Activated naive CD4-positive, alpha-beta T cell treated with anti-CD3 and anti-CD28 coated beads for 36 hours (primary cell): ENCODE data around the gene COX5B. TPM values are rescaled to one million over a fixed set of nuclear protein-coding genes. Genes with fewer than 3 reads are reported as not detected.
"Not testable (repeated sequence)": the region's sequence is repeated elsewhere in the genome, so short reads cannot be mapped to it uniquely, and the experiment has no call there.

Source experiments
- CTCF ChIA-PET: fragments of 350-600 bp; sonication (Branson Sonifier 250); formaldehyde crosslinking; loops from one replicate; lab custom pipeline; 2021; ENCODE audit warnings: antibody characterized with exemption; lab: Charles Lee
- DNase-seq: peaks from one replicate; pipeline ENCODE4 v3.0.0-alpha.2; 2020
- H3K27ac Mint-ChIP-seq: one replicate; pipeline ENCODE4 v1.8.0; 2021; ENCODE audit warnings: mild to moderate bottlenecking, mixed read lengths
- H3K27me3 Mint-ChIP-seq: one replicate; pipeline ENCODE4 v1.8.0; 2021; ENCODE audit warnings: low read depth, mixed read lengths
- H3K36me3 Mint-ChIP-seq: one replicate; pipeline ENCODE4 v1.8.0; 2021; ENCODE audit warnings: low read depth, mixed read lengths
- H3K4me1 Mint-ChIP-seq: one replicate; pipeline ENCODE4 v1.8.0; 2021; ENCODE audit warnings: low read depth, mixed read lengths
- H3K4me3 Mint-ChIP-seq: one replicate; pipeline ENCODE4 v1.8.0; 2021; ENCODE audit warnings: mild to moderate bottlenecking, moderate library complexity, mixed read lengths
- H3K9me3 Mint-ChIP-seq: one replicate; pipeline ENCODE4 v1.8.0; 2021; ENCODE audit warnings: mixed read lengths
- intact Hi-C: fragments of 100-400 bp; cut with micrococcal nuclease; formaldehyde crosslinking; loops from one replicate; pipeline ENCODE4 v1.15.1; 2023
- total RNA-seq, 2 experiments: library from RNA; stranded (reverse); gene quantifications; one replicate each; pipeline ENCODE4 v1.2.3, GENCODE V29; 2021

COX5B gene
- total RNA-seq, 2 experiments from 2014 or later, result 245 to 267 TPM

DNA sequence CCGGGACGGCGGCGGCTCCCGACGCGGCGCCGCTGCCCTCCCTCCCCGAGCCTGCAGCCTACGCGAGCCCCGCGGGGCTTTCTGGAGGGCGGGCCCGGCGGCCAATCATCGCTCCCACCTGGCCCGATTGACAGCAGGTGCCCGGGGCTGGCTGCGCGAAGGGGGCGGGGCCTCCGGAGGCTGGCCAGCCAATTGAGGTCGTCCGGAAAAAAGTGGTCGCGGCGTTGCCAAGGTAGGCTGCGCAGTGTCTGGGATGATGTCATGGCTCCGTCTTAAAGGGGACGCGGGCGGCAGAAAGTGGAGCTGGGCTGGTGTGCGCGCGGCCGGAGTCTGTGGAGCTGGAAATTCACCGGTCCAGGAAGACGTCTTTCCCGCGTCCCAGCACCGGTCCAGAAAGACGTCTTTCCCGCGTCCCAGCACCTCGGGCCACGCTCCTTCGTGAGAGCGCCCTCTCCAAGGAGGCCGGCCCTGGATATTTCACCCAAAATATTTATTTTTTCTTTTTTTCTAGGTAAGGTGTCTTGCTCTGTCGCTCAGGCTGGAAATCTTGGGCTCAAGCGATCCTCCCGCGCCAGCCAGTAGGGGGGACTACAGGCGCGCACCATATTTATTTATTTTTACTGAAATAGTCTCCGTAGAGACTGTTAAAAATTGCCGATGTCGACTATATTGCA is 18.2 kb downstream of the COX5B start, which contains the start of gene ACTR1B:
Gene ACTR1B (minus strand): TSS at position 83 of the 674 bp plus-strand sequence. CDS start 154 bp downstream, outside the sequence.
- peak; percentile 98 for DNase-seq
- Mint-ChIP-seq H3K9me3 (no peaks in the 10 kb centered on the region), H3K27me3 (no peaks in the 10 kb centered on the region), H3K36me3 (peaks cover 12% of the 10 kb centered on the region), H3K4me3 (peak within 1 kb of the TSS; percentile 93), H3K4me1 (peaks cover 31% of the 10 kb centered on the region), H3K27ac (peak within 1 kb of the TSS; percentile 98)
- intact Hi-C loops, result loop anchor here (1.0 to 5.0 kb wide), 9 partner anchors 9 to 1672 kb away; partner anchors contain the start of genes TXNDC9 and ZAP70
- CTCF ChIA-PET, result interaction anchor here (0.8 to 4.5 kb wide), 11 partner anchors 11 to 103 kb away, joined by 3 to 56 read pairs (median 4); partner anchors contain the start of genes COX5B and ZAP70

DNA sequence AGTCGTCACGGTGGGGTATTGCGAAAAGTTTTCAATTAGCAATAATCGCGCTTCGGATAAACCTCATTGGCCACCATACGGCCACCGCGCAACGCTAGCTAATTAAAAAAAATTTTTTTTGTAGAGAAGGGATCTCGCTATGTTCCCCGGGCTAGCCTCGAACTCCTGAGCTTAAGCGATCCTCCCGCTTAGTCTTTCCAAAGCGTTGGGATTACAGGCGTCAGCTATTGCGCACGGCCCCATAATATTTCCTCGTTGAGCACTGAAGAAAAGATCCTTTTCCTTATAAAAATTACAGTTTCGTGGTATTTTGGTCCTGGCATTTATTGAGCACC is 18.7 kb downstream of the COX5B start:
- H3K27me3 Mint-ChIP-seq, result no peaks in the 10 kb centered on the region
- CTCF ChIA-PET, result interaction anchor here (0.8 to 4.5 kb wide), 11 partner anchors 11 to 103 kb away, joined by 3 to 56 read pairs (median 4); partner anchors contain the start of genes COX5B and ZAP70
- peak overlapping the region; percentile 93 for H3K4me3 Mint-ChIP-seq
- no peaks in the 10 kb centered on the region for H3K9me3 Mint-ChIP-seq
- peak; percentile 30 for DNase-seq
- peaks cover 12% of the 10 kb centered on the region for H3K36me3 Mint-ChIP-seq
- peak overlapping the region; percentile 97 for H3K27ac Mint-ChIP-seq
- intact Hi-C loops, result loop anchor here (1.0 to 5.0 kb wide), 9 partner anchors 9 to 1672 kb away; partner anchors contain the start of genes TXNDC9 and ZAP70
- peaks cover 31% of the 10 kb centered on the region for H3K4me1 Mint-ChIP-seq

- H3K36me3 Mint-ChIP-seq, result peaks cover 2% of the 10 kb centered on the region
- H3K4me1 Mint-ChIP-seq, result peaks cover 23% of the 10 kb centered on the region
- no peak within 1 kb of the TSS for H3K4me3 Mint-ChIP-seq
- intact Hi-C loops, result no loop called here
- CTCF ChIA-PET, result no interaction called here
- no peaks in the 10 kb centered on the region for H3K27me3 Mint-ChIP-seq
- H3K27ac Mint-ChIP-seq, result peak within 1 kb of the TSS; percentile 31
- DNase-seq, result no peak
- H3K9me3 Mint-ChIP-seq, result no peaks in the 10 kb centered on the region
Measured at GRCh38 chr2:97669448-97669847, 23.6 kb downstream of the COX5B start, which contains the start of gene C2orf92. Gene C2orf92, plus strand, starts transcription at chr2:97669713. Its CDS starts 76 bp downstream, at chr2:97669789.

- CTCF ChIA-PET, result interaction anchor here (0.6 to 1.2 kb wide), 2 partner anchors 30 to 36 kb away, joined by 3 read pairs; no protein-coding TSS in a partner anchor
Measured at GRCh38 chr2:97670471-97670870, 24.6 kb downstream of the COX5B start.

GRCh38 chr2:97671526-97671925 is 25.7 kb downstream of the COX5B start:
- Mint-ChIP-seq H3K27me3 (no peaks in the 10 kb centered on the region), H3K4me3 (no peak overlapping the region), H3K27ac (no peak overlapping the region), H3K9me3 (no peaks in the 10 kb centered on the region), H3K4me1 (peaks cover 23% of the 10 kb centered on the region), H3K36me3 (peaks cover 2% of the 10 kb centered on the region)
- no peak for DNase-seq
- intact Hi-C loops, result no loop called here
- CTCF ChIA-PET, result no interaction called here

More at GRCh38 chr2:97670471-97670870, 24.6 kb downstream of the COX5B start:
- intact Hi-C loops, result no loop called here
- Mint-ChIP-seq H3K27me3 (no peaks in the 10 kb centered on the region), H3K9me3 (no peaks in the 10 kb centered on the region), H3K4me1 (peaks cover 21% of the 10 kb centered on the region), H3K36me3 (peaks cover 2% of the 10 kb centered on the region), H3K27ac (no peak overlapping the region), H3K4me3 (no peak overlapping the region)
- DNase-seq, result no peak

DNA sequence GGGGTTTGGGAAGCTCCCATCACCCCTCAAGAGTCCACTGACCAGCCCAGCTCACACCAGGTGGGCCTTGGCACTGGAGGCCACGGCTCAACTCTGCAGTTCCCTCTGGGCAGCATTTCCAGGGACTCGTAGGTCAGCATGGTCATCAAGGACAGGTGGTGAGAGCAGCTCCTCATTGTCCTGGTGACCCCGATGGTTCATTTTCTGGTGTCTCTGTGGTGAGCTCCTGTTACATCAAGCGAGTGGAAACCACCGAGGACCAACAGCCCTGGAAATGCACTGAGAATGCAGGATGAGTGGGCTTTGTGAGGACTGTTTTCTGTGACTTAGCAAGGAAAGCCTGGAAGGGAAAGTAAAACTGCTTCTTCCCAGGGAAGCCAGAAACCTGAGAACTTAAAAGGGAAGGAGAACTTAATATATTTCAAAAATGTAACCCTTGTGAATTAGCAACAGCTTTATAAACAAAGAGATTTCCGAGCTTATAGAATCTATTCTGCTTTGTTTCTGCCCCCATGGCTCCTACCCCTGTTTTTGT is 26.8 kb downstream of the COX5B start:
- intact Hi-C loops, result loop anchor here (1.0 kb wide), 1 partner anchor 8 kb away; the partner anchor contains the start of gene ACTR1B
- not testable (repeated sequence) for H3K27me3 Mint-ChIP-seq, DNase-seq, H3K4me3 Mint-ChIP-seq, H3K36me3 Mint-ChIP-seq, H3K9me3 Mint-ChIP-seq
- CTCF ChIA-PET, result interaction anchor here (0.8 to 1.6 kb wide), 4 partner anchors 10 to 27 kb away, joined by 4 to 5 read pairs (median 4); no protein-coding TSS in a partner anchor
- Mint-ChIP-seq H3K4me1 (peaks cover 28% of the 10 kb centered on the region), H3K27ac (peak overlapping the region; percentile 89)

GRCh38 chr2:97673182-97673914 is 27.5 kb downstream of the COX5B start:
- H3K27me3 Mint-ChIP-seq, result no peaks in the 10 kb centered on the region
- H3K4me1 Mint-ChIP-seq, result peaks cover 31% of the 10 kb centered on the region
- H3K27ac Mint-ChIP-seq, result peak overlapping the region; percentile 89
- H3K4me3 Mint-ChIP-seq, result no peak overlapping the region
- peak; percentile 57 for DNase-seq
- peaks cover 2% of the 10 kb centered on the region for H3K36me3 Mint-ChIP-seq
- intact Hi-C loops, result loop anchor here (1.0 kb wide), 1 partner anchor 9 kb away; the partner anchor contains the start of gene ACTR1B
- CTCF ChIA-PET, result interaction anchor here (0.8 to 1.6 kb wide), 4 partner anchors 11 to 27 kb away, joined by 4 to 5 read pairs (median 4); no protein-coding TSS in a partner anchor
- H3K9me3 Mint-ChIP-seq, result no peaks in the 10 kb centered on the region

- Mint-ChIP-seq H3K36me3 (peaks cover 2% of the 10 kb centered on the region), H3K27ac (peak overlapping the region; percentile 89)
- intact Hi-C loops, result loop anchor here (1.0 kb wide), 2 partner anchors 10 to 14 kb away; partner anchors contain the start of gene ACTR1B
Measured at GRCh38 chr2:97673915-97674283, 28.0 kb downstream of the COX5B start.

DNA sequence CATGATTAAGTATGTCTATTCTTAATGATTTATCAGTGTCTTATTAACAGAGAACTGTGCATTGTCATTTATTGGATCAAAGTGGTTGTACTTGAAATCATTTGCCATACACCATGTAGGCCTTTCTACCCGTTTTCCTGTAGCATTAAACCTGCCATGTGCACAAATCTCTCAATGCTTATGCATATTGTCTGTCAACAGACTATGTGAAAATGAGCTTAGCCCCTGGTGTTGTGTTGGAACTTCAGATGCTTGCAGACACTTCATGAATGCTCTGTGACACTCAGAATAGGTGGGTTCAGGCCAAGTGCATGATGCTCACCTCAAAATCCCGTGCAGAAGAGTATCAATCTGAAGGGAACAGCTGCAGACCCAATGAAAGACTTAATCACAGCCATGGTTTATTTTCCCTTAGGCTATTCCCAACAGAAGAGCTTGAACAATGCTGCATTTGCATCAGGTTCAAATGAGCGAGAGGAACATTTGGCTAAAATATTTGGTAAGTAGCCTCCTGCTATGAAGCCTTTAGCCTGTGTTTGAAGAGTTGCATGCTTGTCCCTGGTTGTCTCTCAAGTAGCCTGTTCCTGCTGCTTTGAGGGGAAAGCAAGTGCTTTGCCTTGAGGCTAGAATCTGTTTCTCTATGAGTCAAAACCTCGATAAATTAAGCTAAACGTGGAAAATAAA is 29.7 kb downstream of the COX5B start:
- Mint-ChIP-seq H3K36me3 (peaks cover 2% of the 10 kb centered on the region), H3K27me3 (no peaks in the 10 kb centered on the region), H3K9me3 (no peaks in the 10 kb centered on the region), H3K27ac (no peak overlapping the region), H3K4me1 (peaks cover 32% of the 10 kb centered on the region), H3K4me3 (no peak overlapping the region)
- intact Hi-C loops, result no loop called here
- CTCF ChIA-PET, result interaction anchor here (1.0 to 1.5 kb wide), 4 partner anchors 9 to 21 kb away, joined by 4 to 6 read pairs (median 4); partner anchors contain the start of gene ACTR1B
- no peak for DNase-seq

More at GRCh38 chr2:97673915-97674283, 28.0 kb downstream of the COX5B start:
- CTCF ChIA-PET, result interaction anchor here (1.6 kb wide), 1 partner anchor 11 kb away, joined by 5 read pairs; no protein-coding TSS in a partner anchor
- DNase-seq, result peak; percentile 81
- H3K4me3 Mint-ChIP-seq, result no peak overlapping the region
- peaks cover 32% of the 10 kb centered on the region for H3K4me1 Mint-ChIP-seq
- no peaks in the 10 kb centered on the region for H3K9me3 Mint-ChIP-seq
- no peaks in the 10 kb centered on the region for H3K27me3 Mint-ChIP-seq

GRCh38 chr2:97676620-97677019 is 30.8 kb downstream of the COX5B start:
- H3K4me3 Mint-ChIP-seq, result no peak overlapping the region
- H3K4me1 Mint-ChIP-seq, result peaks cover 32% of the 10 kb centered on the region
- no peak for DNase-seq
- peaks cover 2% of the 10 kb centered on the region for H3K36me3 Mint-ChIP-seq
- intact Hi-C loops, result no loop called here
- H3K27ac Mint-ChIP-seq, result no peak overlapping the region
- H3K9me3 Mint-ChIP-seq, result no peaks in the 10 kb centered on the region
- CTCF ChIA-PET, result interaction anchor here (1.2 to 1.5 kb wide), 3 partner anchors 12 to 21 kb away, joined by 3 to 4 read pairs (median 4); partner anchors contain the start of gene ACTR1B
- H3K27me3 Mint-ChIP-seq, result no peaks in the 10 kb centered on the region

GRCh38 chr2:97677480-97677879 is 31.6 kb downstream of the COX5B start:
- Mint-ChIP-seq H3K4me1 (peaks cover 32% of the 10 kb centered on the region), H3K36me3 (no peaks in the 10 kb centered on the region), H3K9me3 (no peaks in the 10 kb centered on the region), H3K27ac (no peak overlapping the region), H3K27me3 (no peaks in the 10 kb centered on the region), H3K4me3 (no peak overlapping the region)
- no peak for DNase-seq
- intact Hi-C loops, result no loop called here
- CTCF ChIA-PET, result interaction anchor here (1.3 kb wide), 1 partner anchor 21 kb away, joined by 3 read pairs; no protein-coding TSS in a partner anchor
